GM12873 (cell line): ENCODE measurements around the gene OR14I1.

Experiments used
- CTCF ChIP-seq: IDR thresholded peaks from 2 replicates; pipeline ENCODE4 v1.5.1; 2012; ENCODE audit warnings: low read depth, mild to moderate bottlenecking, moderate library complexity, low read length, control low read depth; ENCODE audit not compliant: insufficient read depth; ENCODE audit errors: missing control alignments

Gene OR14I1

GRCh38 chr1:248703674-248704073 lies 1.1 kb upstream of the OR14I1 start:
- no peak for TF ChIP-seq CTCF

- TF ChIP-seq CTCF = no peak
Measured at GRCh38 chr1:248699099-248699498, 3.5 kb downstream of the OR14I1 start.

DNA sequence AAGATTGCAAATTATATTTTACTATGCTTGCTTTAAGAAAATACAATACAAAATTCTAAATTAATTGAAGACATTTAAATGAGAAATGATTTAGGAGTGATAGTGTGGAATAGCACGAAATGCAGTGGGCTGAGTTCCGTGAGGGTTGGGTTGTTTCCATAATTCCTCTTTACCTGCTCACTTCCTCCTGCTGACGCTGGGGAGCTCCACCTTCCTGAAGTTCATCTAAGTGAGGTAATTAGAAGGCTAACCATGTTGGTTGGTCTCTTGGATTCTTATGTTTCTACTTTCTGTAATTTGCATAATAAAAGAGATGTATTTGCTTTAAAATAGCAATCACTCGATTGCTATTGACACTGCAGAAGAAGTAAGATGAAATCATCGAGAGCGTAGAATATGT lies 4.7 kb downstream of the OR14I1 start:
- TF ChIP-seq CTCF = no peak

DNA sequence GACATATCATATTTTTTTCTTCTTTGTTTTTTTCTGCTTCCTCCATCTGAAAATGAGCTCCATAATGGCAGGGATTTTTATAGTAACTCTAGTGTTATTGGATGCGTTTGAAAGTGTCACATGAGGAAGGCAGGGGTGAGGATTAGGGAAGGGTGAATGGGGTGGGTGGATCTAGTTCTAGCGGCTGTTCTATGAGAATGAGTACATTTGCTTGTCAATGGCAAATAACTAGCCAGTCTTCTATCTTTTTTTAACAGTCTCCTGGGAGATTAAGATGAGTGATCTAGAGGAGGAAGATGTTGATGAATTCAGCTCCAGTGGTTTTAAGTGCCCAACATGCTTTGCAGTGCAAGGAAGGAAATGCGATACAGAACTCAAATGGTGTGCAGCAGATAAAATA lies 5.8 kb downstream of the OR14I1 start:
- no peak for TF ChIP-seq CTCF

- TF ChIP-seq CTCF = no peak
Measured at GRCh38 chr1:248696261-248696660, 6.3 kb downstream of the OR14I1 start.

DNA sequence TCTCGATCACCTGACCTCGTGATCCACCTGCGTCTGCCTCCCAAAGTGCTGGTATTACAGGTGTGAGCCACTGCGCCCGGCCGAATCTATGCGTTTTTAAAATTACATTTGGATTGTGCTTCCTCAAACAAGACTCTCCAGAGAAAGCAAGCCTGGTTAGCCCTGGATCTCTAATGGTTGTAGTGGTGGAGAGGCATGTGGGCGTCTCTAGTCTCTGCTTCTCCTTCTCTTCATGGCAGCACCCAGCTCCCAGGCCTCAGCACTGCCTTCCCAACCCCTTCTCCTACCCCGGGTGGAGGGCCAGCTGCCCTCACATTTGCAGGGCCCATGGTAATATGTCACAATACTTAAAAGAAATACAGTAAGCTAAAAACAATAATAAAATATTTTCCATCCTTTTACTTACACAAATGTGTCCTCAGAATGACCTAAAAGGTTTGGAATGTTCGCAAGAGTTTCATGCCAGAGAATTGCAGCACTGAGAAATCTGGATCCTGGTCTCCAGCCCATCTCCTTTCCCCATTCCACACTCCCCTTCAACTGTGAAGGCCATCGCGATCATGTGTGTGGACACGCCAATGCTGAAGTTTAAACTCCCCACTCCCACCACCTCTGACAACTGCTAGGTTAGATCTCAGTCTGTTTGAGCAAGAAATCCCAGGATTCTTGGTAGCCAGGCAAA lies 7.0 kb downstream of the OR14I1 start:
- no peak for TF ChIP-seq CTCF

GRCh38 chr1:248691567-248692155 lies 10.9 kb downstream of the OR14I1 start:
- no peak for TF ChIP-seq CTCF
